Measurements from ENCODE around the gene SLC4A2. TPM values are rescaled to one million over a fixed set of nuclear protein-coding genes. Genes with fewer than 3 reads are reported as not detected.

The SLC4A2 gene
- total and polyA plus RNA-seq, 2 of the 8 experiments (the other 6 are each of a cell fraction or from before 2014, with no cell fraction given): 72.6 to 147 TPM

DNA sequence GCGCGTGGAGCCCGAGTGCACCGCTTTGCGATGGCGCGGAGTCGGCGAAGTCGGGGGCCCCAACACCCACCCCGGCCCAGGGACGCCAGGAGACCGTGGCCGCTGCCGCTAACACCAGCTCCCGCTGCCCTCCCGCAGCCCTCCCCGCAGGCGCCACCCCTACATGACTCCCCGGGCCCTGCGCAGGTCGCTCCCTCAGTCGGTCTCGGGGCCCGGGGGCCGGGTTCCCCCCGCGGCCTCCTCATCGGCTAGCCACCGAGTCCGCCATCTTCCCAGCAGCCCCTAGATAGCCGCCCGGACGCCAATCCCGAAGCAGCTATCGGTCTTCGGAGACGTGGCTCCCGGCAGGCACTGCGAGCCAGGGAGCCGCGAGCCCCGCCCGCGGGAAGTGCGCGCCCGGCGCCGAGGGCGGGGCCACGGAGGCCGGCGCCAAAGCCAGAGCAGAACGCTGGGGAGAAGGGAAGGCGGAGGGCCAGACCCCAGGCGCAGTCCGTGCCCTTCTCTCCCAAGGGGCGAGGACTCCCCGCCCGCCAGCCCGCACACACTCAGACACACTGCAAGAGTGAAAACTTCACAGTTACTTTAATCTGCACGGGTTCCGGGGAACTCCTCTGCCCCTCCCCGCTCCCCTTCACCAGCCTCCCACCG is 21.3 kb downstream of the SLC4A2 start, which contains the start of gene FASTK (continued):
- TF ChIP-seq, protein P1, sequence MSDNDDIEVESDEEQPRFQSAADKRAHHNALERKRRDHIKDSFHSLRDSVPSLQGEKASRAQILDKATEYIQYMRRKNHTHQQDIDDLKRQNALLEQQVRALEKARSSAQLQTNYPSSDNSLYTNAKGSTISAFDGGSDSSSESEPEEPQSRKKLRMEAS (IDR thresholded peaks at IDR 0.05): peak; percentile 20; the same call in 1 of the 2 replicates
- TF ChIP-seq MAFK (IDR thresholded peaks at IDR 0.05; ENCODE audit: low read depth, low read length) (no peak), BRCA1 (IDR thresholded peaks at IDR 0.05; ENCODE audit: low read depth, low read length) (no peak), TAF1 (IDR thresholded peaks at IDR 0.05; ENCODE audit: low read depth, low read length) (peak; percentile 84), TEAD4 (IDR thresholded peaks at IDR 0.05; ENCODE audit: low read depth, low read length) (no peak), NANOG (IDR thresholded peaks at IDR 0.05; ENCODE audit: insufficient read depth, low read depth, low read length, poor library complexity, severe bottlenecking) (no peak), JUN (IDR thresholded peaks at IDR 0.05; ENCODE audit: low read depth, low read length) (no peak), SIX5 (IDR thresholded peaks at IDR 0.05; ENCODE audit: low read depth, low read length) (no peak), GABPA (IDR thresholded peaks at IDR 0.05; ENCODE audit: borderline replicate concordance, insufficient read depth, low read length) (0 out of 2 replicates have a peak, but pooled peaks have one; percentile 13), KDM5A (IDR thresholded peaks at IDR 0.05; ENCODE audit: low read length) (0 out of 2 replicates have a peak, but pooled peaks have one; percentile 59), SIRT6 (IDR thresholded peaks at IDR 0.05; ENCODE audit: low read length) (no peak), POLR2AphosphoS5 (IDR thresholded peaks at IDR 0.05; ENCODE audit: low read depth, low read length) (0 out of 2 replicates have a peak, but pooled peaks have one; percentile 53), SUZ12 (IDR thresholded peaks at IDR 0.05; ENCODE audit: low read length) (no peak), SRF (IDR thresholded peaks at IDR 0.05; ENCODE audit: low read depth, low read length) (no peak), CHD1 (IDR thresholded peaks at IDR 0.05; ENCODE audit: low read depth, low read length) (no peak), EZH2 (IDR thresholded peaks at IDR 0.05; ENCODE audit: low read depth, low read length, severe bottlenecking) (no peak), RBBP5 (IDR thresholded peaks at IDR 0.05; ENCODE audit: borderline replicate concordance, low read depth, low read length) (no peak; the same call in 1 of the 2 replicates), SIN3A (conservative IDR thresholded peaks at IDR 0.05 in 1 of 2, IDR thresholded peaks at IDR 0.05 in 1 of 2; ENCODE audit: low read depth in 1 of 2, low read length in 2 of 2) (peak in 1 of 2 experiments; percentile 63; a peak in 2 of 4 replicates)
- TF ChIP-seq, protein P2, sequence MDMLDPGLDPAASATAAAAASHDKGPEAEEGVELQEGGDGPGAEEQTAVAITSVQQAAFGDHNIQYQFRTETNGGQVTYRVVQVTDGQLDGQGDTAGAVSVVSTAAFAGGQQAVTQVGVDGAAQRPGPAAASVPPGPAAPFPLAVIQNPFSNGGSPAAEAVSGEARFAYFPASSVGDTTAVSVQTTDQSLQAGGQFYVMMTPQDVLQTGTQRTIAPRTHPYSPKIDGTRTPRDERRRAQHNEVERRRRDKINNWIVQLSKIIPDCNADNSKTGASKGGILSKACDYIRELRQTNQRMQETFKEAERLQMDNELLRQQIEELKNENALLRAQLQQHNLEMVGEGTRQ (IDR thresholded peaks at IDR 0.05; ENCODE audit: low read length): no peak
- TF ChIP-seq, protein P3, sequence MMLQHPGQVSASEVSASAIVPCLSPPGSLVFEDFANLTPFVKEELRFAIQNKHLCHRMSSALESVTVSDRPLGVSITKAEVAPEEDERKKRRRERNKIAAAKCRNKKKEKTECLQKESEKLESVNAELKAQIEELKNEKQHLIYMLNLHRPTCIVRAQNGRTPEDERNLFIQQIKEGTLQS (IDR thresholded peaks at IDR 0.05; ENCODE audit: insufficient read depth, low read depth, low read length): no peak
- TF ChIP-seq, protein P4, sequence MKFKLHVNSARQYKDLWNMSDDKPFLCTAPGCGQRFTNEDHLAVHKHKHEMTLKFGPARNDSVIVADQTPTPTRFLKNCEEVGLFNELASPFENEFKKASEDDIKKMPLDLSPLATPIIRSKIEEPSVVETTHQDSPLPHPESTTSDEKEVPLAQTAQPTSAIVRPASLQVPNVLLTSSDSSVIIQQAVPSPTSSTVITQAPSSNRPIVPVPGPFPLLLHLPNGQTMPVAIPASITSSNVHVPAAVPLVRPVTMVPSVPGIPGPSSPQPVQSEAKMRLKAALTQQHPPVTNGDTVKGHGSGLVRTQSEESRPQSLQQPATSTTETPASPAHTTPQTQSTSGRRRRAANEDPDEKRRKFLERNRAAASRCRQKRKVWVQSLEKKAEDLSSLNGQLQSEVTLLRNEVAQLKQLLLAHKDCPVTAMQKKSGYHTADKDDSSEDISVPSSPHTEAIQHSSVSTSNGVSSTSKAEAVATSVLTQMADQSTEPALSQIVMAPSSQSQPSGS (IDR thresholded peaks at IDR 0.05; ENCODE audit: low read length): no peak

Data from H1 (cell line).